Esophagus squamous epithelium (tissue), 5 donors: ENCODE results near the gene ESR2. TPM values are rescaled to one million over a fixed set of nuclear protein-coding genes. Genes with fewer than 3 reads are reported as not detected.
"Not testable (repeated sequence)": the region's sequence is repeated elsewhere in the genome, so short reads cannot be mapped to it uniquely, and the experiment has no call there.

Experiments used
- DNase-seq: peaks from one replicate; lab custom pipeline; 2025; lab: John Stamatoyannopoulos, UW
- H3K27ac ChIP-seq, 4 donors: fragments of 200-600 bp; sonication (generic); one replicate each; pipeline ENCODE4 v1.5.1; 2016 to 2019; ENCODE audit warnings: mild to moderate bottlenecking in 1 of 4
- H3K27me3 ChIP-seq, 4 donors: fragments of 200-600 bp; sonication (generic); 1 replicate in 3 of 4; 2 replicates in 1 of 4; pipeline versions ENCODE4 v1.5.1 to v1.6.0; 2017 to 2021; ENCODE audit warnings: antibody characterized with exemption in 1 of 4
- H3K36me3 ChIP-seq, 3 donors: fragments of 200-600 bp; sonication (generic); one replicate each; pipeline ENCODE4 v1.5.1; 2016 to 2019
- H3K4me1 ChIP-seq, 3 donors: fragments of 200-600 bp; sonication (generic); one replicate each; pipeline ENCODE4 v1.5.1; 2017 to 2019
- H3K4me3 ChIP-seq, 4 donors: fragments of 200-600 bp; sonication (generic); 1 replicate in 3 of 4; 2 replicates in 1 of 4; pipeline ENCODE4 v1.5.1; 2016 to 2019; ENCODE audit warnings: mild to moderate bottlenecking in 2 of 4, moderate library complexity in 1 of 4
- H3K9me3 ChIP-seq, 3 donors: fragments of 200-600 bp; sonication (generic); one replicate each; pipeline ENCODE4 v1.5.1; 2016 to 2019
- CTCF ChIP-seq, 6 experiments: fragments of 450-650 bp in 4 of 6; fragments of 200-600 bp in 2 of 6; sonication (generic) in 2 of 6; IDR thresholded peaks; one replicate each; pipeline ENCODE4 v1.5.1; 2016 to 2019; ENCODE audit warnings: antibody characterized with exemption in 6 of 6, mild to moderate bottlenecking in 4 of 6, moderate library complexity in 4 of 6
- POLR2A ChIP-seq, 4 donors: fragments of 450-650 bp; IDR thresholded peaks; one replicate each; pipeline ENCODE4 v1.6.1; 2017; ENCODE audit warnings: antibody characterized with exemption in 4 of 4, mild to moderate bottlenecking in 4 of 4, moderate library complexity in 3 of 4
- WGBS, 2 donors: methylation state at CpG; one replicate each; pipeline ENCODE4 v1.1.5; 2018; 5-methylcytosine and 5-hydroxymethylcytosine counted together
- intact Hi-C: fragments of 100-400 bp; cut with DNase I; formaldehyde crosslinking; loops from one replicate; pipeline ENCODE4 v1.15.0; 2022
- small RNA-seq, 4 donors: library from RNA; depleted of rRNA; stranded (forward); fragments of <200 nt; gene quantifications; one replicate each; pipeline ENCODE3, GENCODE V24; 2016
- total RNA-seq, 4 donors: library from RNA; depleted of rRNA; stranded (reverse); fragments of >200 nt; gene quantifications; one replicate each; pipeline ENCODE4 v1.1.0, GENCODE V29; 2016
- donor health status: DM: yes; HTN: yes; CAD: no.

The ESR2 gene
- total RNA-seq, 4 donors from 2014 or later, result 0.29 to 2.7 (median 0.31) TPM; not detected in 1

- Histone ChIP-seq H3K4me1 (no peaks in the 10 kb centered on the region), H3K27me3 (no peaks in the 10 kb centered on the region), H3K9me3 (no peaks in the 10 kb centered on the region), H3K4me3 (no peak overlapping the region), H3K36me3 (peaks cover 0 to 37% (median 0%) of the 10 kb centered on the region in 3 donors), H3K27ac (no peak overlapping the region)
- TF ChIP-seq POLR2A (IDR thresholded peaks at IDR 0.05), result no peak
- peak in 2 of 6 experiments; percentile 18 to 49 for TF ChIP-seq CTCF (IDR thresholded peaks at IDR 0.05)
- WGBS, 2 donors, result 77 to 83% methylated on average over 2 of the region's 2 CpGs
- DNase-seq, result no peak
- intact Hi-C loops, result no loop called here
Measured at GRCh38 chr14:64040044-64040443, 254.1 kb downstream of the ESR2 start.

- 75 to 83% methylated on average over 4 to 5 of the region's 5 CpGs for WGBS, 2 donors
- H3K36me3 ChIP-seq, result peaks cover 0 to 31% (median 0%) of the 10 kb centered on the region in 3 donors
- no peak overlapping the region for H3K4me3 ChIP-seq
- no peaks in the 10 kb centered on the region for H3K27me3 ChIP-seq
- DNase-seq, result no peak
- intact Hi-C loops, result no loop called here
- H3K4me1 ChIP-seq, result no peaks in the 10 kb centered on the region
- no peaks in the 10 kb centered on the region for H3K9me3 ChIP-seq
- no peak overlapping the region for H3K27ac ChIP-seq
- TF ChIP-seq CTCF (IDR thresholded peaks at IDR 0.05), result no peak
- TF ChIP-seq POLR2A (IDR thresholded peaks at IDR 0.05), result no peak
Measured at GRCh38 chr14:64038841-64039542, 255.2 kb downstream of the ESR2 start.

GRCh38 chr14:64037869-64038745 lies 256.1 kb downstream of the ESR2 start:
- not testable (repeated sequence) for DNase-seq

GRCh38 chr14:64035143-64035542 lies 259.0 kb downstream of the ESR2 start:
- no peak overlapping the region for H3K4me3 ChIP-seq
- no peaks in the 10 kb centered on the region for H3K27me3 ChIP-seq
- no peak for TF ChIP-seq CTCF (IDR thresholded peaks at IDR 0.05)
- TF ChIP-seq POLR2A (IDR thresholded peaks at IDR 0.05), result no peak
- no peaks in the 10 kb centered on the region for H3K9me3 ChIP-seq
- no peak for DNase-seq
- H3K36me3 ChIP-seq, result peaks cover 0 to 50% (median 2%) of the 10 kb centered on the region in 3 donors
- H3K27ac ChIP-seq, result no peak overlapping the region
- intact Hi-C loops, result no loop called here
- H3K4me1 ChIP-seq, result no peaks in the 10 kb centered on the region
- WGBS, 2 donors, result 88 to 90% methylated on average over 1 of the region's 1 CpG

More at GRCh38 chr14:64037869-64038745, 256.1 kb downstream of the ESR2 start:
- H3K9me3 ChIP-seq, H3K4me3 ChIP-seq, H3K4me1 ChIP-seq, intact Hi-C loops, H3K27ac ChIP-seq, H3K27me3 ChIP-seq: not testable (repeated sequence)
- 95 to 97% methylated on average over 4 to 7 of the region's 66 CpGs for WGBS, 2 donors
- peaks cover 0 to 27% (median 0%) of the 10 kb centered on the region in 3 donors for H3K36me3 ChIP-seq

Small RNAs within 50 kb of the gene (small RNA-seq; reads per million reads assigned to genes)
- 0 reads per million in 4 donors for gene MIR548H1

Other genes with a start within 250 kb of the ESR2 start
- gene MTHFD1, start 94.0 kb upstream of the ESR2 start, total RNA-seq, result 10 to 100 TPM; 27.6 to 66.0 (median 53.8) TPM
- gene AKAP5, start 171.1 kb upstream of the ESR2 start, total RNA-seq, result under 1 TPM in 2 of 4 donors, not detected in 2; 0.04 to 0.38 TPM
- gene ZBTB25, start 209.5 kb upstream of the ESR2 start, total RNA-seq, result 1 to 10 TPM; 2.4 to 8.0 (median 3.1) TPM
- gene ZBTB1, start 210.4 kb upstream of the ESR2 start, total RNA-seq, result 10 to 100 TPM; 17.8 to 41.8 (median 23.9) TPM
- gene HSPA2, start 246.4 kb upstream of the ESR2 start, total RNA-seq, result 100 to 1,000 TPM in 2 of 4 donors, 10 to 100 TPM in 2; 18.9 to 130 (median 74.5) TPM